Natural killer cell (primary cell): ENCODE measurements around the gene RAB29. TPM values are rescaled to one million over a fixed set of nuclear protein-coding genes. Genes with fewer than 3 reads are reported as not detected.

ENCODE experiments used
- ATAC-seq, 3 donors: fragments of 150-1000 bp in 2 of 3; fragments of 200-7000 bp in 1 of 3; cut with Tn5 transposase; 1 replicate in 1 of 3; 2 replicates in 2 of 3; pipeline ENCODE4 v1.10.0; 2021; ENCODE audit warnings: mild to moderate bottlenecking in 2 of 3, moderate library complexity in 2 of 3
- DNase-seq, 2 donors: peaks; one replicate each; pipeline versions ENCODE4 v3.0.0 to v3.0.0-alpha.2; 2013 to 2021; ENCODE audit warnings: mixed read lengths in 1 of 2
- H3K27ac ChIP-seq: one replicate; pipeline ENCODE4 v1.5.1; 2013; ENCODE audit warnings: mild to moderate bottlenecking, low read length
- H3K27me3 ChIP-seq: one replicate; pipeline ENCODE4 v1.6.1; 2013; ENCODE audit warnings: low read length; ENCODE audit not compliant: control insufficient read depth, insufficient read depth
- H3K36me3 ChIP-seq: one replicate; pipeline ENCODE4 v1.6.1; 2013; ENCODE audit warnings: low read length; ENCODE audit not compliant: control insufficient read depth, insufficient read depth
- H3K4me1 ChIP-seq: one replicate; pipeline ENCODE4 v1.6.1; 2013; ENCODE audit warnings: low read length; ENCODE audit not compliant: control insufficient read depth, insufficient read depth
- H3K4me3 ChIP-seq: one replicate; pipeline ENCODE4 v1.5.1; 2013; ENCODE audit warnings: low read length
- H3K9me3 ChIP-seq: one replicate; pipeline ENCODE4 v1.6.1; 2013; ENCODE audit warnings: low read length; ENCODE audit not compliant: control insufficient read depth, insufficient read depth
- H3K27ac Mint-ChIP-seq, 2 donors: one replicate each; pipeline ENCODE4 v1.8.0; 2022; ENCODE audit warnings: mild to moderate bottlenecking in 2 of 2, mixed read lengths in 2 of 2, moderate library complexity in 1 of 2
- H3K27me3 Mint-ChIP-seq, 2 donors: one replicate each; pipeline ENCODE4 v1.8.0; 2022; ENCODE audit warnings: low read depth in 2 of 2, mixed read lengths in 2 of 2
- H3K36me3 Mint-ChIP-seq: one replicate; pipeline ENCODE4 v1.8.0; 2022; ENCODE audit warnings: mixed read lengths
- H3K4me1 Mint-ChIP-seq, 2 donors: one replicate each; pipeline ENCODE4 v1.8.0; 2022; ENCODE audit warnings: mixed read lengths in 2 of 2
- H3K4me3 Mint-ChIP-seq: one replicate; pipeline ENCODE4 v1.8.0; 2022; ENCODE audit warnings: mild to moderate bottlenecking, moderate library complexity, mixed read lengths
- H3K9me3 Mint-ChIP-seq, 2 donors: one replicate each; pipeline ENCODE4 v1.8.0; 2022; ENCODE audit warnings: mixed read lengths in 2 of 2
- WGBS: methylation state at CpG from one replicate; pipeline ENCODE4 v1.1.7; 2013; ENCODE audit warnings: missing lambda C conversion rate; ENCODE audit not compliant: insufficient coverage; 5-methylcytosine and 5-hydroxymethylcytosine counted together
- intact Hi-C: fragments of 100-400 bp; cut with micrococcal nuclease; formaldehyde crosslinking; loops from one replicate; pipeline ENCODE4 v1.14.2; 2022
- total RNA-seq, 4 donors: library from RNA; stranded (reverse); fragments of 120-200 nt in 1 of 4; gene quantifications; one replicate each; pipeline versions ENCODE4 v1.2.3 to v1.2.4, GENCODE V29; 2013 to 2022
- TF ChIP-seq, protein P1 (sequence below): fragments of 200-600 bp; IDR thresholded peaks from one replicate; pipeline ENCODE4 v1.8.0; 2022; ENCODE audit warnings: antibody characterized with exemption

The RAB29 gene
- total RNA-seq, 3 donors from 2014 or later (not counting 1 experiment from before 2014, with no cell fraction given): 69.0 to 120 (median 95.1) TPM

DNA sequence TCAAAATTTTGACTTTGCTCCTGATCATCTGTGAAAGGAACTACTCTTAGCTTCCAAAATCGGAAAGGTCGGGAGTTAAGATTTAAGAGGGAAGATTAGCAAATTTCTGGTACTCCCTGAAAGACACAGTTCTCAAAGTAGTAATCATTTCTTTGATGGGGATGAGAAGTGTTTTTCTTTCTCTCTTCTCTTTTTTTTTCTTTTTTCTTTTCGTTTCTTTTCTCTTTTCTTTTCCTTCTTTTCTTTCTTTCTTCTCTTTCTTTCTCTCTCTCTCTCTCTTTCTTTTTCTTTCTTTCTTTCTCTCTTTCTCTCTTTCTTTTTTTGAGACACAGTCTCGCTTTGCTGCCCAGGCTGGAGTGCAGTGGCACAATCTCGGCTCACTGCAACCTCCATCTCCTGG lies 5.1 kb upstream of the RAB29 start:
- intact Hi-C loops: no loop called here
- no peak for DNase-seq
- Mint-ChIP-seq H3K27ac (no peak overlapping the region), H3K4me3 (no peak overlapping the region), H3K36me3 (no peaks in the 10 kb centered on the region), H3K9me3 (no peaks in the 10 kb centered on the region), H3K27me3 (no peaks in the 10 kb centered on the region), H3K4me1 (peaks cover 14 to 25% of the 10 kb centered on the region in 2 donors)
- Histone ChIP-seq H3K36me3 (no peaks in the 10 kb centered on the region), H3K4me1 (peaks cover 9% of the 10 kb centered on the region), H3K4me3 (no peak overlapping the region), H3K9me3 (no peaks in the 10 kb centered on the region), H3K27me3 (no peaks in the 10 kb centered on the region), H3K27ac (no peak overlapping the region)
- WGBS: 96% methylated on average over 5 of the region's 5 CpGs
- TF ChIP-seq, protein P1, sequence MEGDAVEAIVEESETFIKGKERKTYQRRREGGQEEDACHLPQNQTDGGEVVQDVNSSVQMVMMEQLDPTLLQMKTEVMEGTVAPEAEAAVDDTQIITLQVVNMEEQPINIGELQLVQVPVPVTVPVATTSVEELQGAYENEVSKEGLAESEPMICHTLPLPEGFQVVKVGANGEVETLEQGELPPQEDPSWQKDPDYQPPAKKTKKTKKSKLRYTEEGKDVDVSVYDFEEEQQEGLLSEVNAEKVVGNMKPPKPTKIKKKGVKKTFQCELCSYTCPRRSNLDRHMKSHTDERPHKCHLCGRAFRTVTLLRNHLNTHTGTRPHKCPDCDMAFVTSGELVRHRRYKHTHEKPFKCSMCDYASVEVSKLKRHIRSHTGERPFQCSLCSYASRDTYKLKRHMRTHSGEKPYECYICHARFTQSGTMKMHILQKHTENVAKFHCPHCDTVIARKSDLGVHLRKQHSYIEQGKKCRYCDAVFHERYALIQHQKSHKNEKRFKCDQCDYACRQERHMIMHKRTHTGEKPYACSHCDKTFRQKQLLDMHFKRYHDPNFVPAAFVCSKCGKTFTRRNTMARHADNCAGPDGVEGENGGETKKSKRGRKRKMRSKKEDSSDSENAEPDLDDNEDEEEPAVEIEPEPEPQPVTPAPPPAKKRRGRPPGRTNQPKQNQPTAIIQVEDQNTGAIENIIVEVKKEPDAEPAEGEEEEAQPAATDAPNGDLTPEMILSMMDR: no peak
- ATAC-seq: no peak

DNA sequence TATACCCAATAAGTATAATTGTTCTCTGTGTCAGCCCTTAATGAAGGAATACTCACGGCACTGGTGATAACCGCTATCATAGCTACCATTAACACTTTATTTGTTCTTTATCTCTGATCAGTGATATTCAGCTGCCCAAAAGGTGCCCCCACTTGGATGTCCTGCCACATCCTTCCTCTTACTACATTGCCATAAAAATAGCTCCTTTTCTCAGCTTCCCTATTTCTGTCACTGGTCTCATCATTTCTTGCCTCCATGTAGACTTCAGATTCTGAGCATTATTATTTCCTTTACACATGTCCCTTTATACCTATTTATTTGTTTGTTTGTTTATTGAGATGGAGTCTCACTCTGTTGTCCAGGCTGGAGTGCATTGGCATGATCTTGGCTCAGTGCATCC lies 2.7 kb upstream of the RAB29 start:
- Histone ChIP-seq H3K27me3 (no peaks in the 10 kb centered on the region), H3K4me3 (no peak overlapping the region), H3K27ac (no peak overlapping the region), H3K4me1 (peaks cover 21% of the 10 kb centered on the region), H3K9me3 (no peaks in the 10 kb centered on the region), H3K36me3 (peaks cover 2% of the 10 kb centered on the region)
- 32% methylated on average over 2 of the region's 2 CpGs for WGBS
- ATAC-seq (no peak), DNase-seq (no peak)
- TF ChIP-seq, protein P1: no peak
- Mint-ChIP-seq H3K27ac (peak overlapping the region; percentile 14 to 98), H3K36me3 (no peaks in the 10 kb centered on the region), H3K4me1 (peaks cover 38 to 48% of the 10 kb centered on the region in 2 donors), H3K27me3 (no peaks in the 10 kb centered on the region), H3K9me3 (no peaks in the 10 kb centered on the region), H3K4me3 (no peak overlapping the region)
- intact Hi-C loops: no loop called here

DNA sequence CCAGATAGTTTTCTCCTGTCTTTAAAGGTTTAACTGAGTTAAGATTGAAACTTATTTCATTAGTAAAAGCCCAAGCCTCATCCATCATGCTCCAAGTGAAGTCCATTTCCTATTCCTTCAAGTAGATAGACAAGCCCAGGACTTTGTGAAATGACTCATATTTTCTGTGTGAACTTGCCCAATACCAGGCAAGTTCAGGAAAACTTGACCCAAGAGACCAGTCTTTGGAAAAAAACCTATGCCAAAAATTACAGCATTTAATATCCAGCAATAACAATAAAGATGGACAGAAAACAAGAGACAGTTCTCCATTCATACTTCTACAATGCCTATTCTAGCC lies 405 bp upstream of the RAB29 start:
- Mint-ChIP-seq H3K36me3 (no peaks in the 10 kb centered on the region), H3K4me3 (peak overlapping the region; percentile 96), H3K4me1 (peaks cover 58 to 62% of the 10 kb centered on the region in 2 donors), H3K27me3 (no peaks in the 10 kb centered on the region), H3K9me3 (no peaks in the 10 kb centered on the region), H3K27ac (peak overlapping the region; percentile 98)
- TF ChIP-seq, protein P1: no peak
- ATAC-seq (no peak), DNase-seq (no peak)
- Histone ChIP-seq H3K36me3 (peaks cover 6% of the 10 kb centered on the region), H3K4me3 (peak overlapping the region; percentile 96), H3K27me3 (no peaks in the 10 kb centered on the region), H3K4me1 (peaks cover 34% of the 10 kb centered on the region), H3K9me3 (no peaks in the 10 kb centered on the region), H3K27ac (peak overlapping the region; percentile 100)
- intact Hi-C loops: loop anchor here (1.0 kb wide), 2 partner anchors 25 to 38 kb away; partner anchors contain the start of genes NUCKS1 and SLC41A1
